K562 (cell line): Measurements from ENCODE around the gene OSGEP. TPM values are rescaled to one million over a fixed set of nuclear protein-coding genes. Genes with fewer than 3 reads are reported as not detected.
A peak's percentile ranks its signal among the peaks of the same experiment; 100 is the strongest.

ENCODE experiments used
- ATF6 ChIP-seq: sonication (generic); formaldehyde crosslinking; IDR thresholded peaks from 2 replicates; pipeline ENCODE4 v1.4.0; 2020; ENCODE audit warnings: mild to moderate bottlenecking, missing genetic modification reagents
- FOXO4 ChIP-seq: fragments of 450-650 bp; formaldehyde crosslinking; IDR thresholded peaks from 2 replicates; pipeline ENCODE4 v1.4.0; 2020; ENCODE audit warnings: mild to moderate bottlenecking, moderate library complexity
- GTF2F1 ChIP-seq: IDR thresholded peaks from 2 replicates; pipeline ENCODE4 v1.6.1; 2011; ENCODE audit warnings: low read depth, low read length, improper control_type of control experiment
- HMBOX1 ChIP-seq: sonication (generic); IDR thresholded peaks from 2 replicates; pipeline ENCODE4 v1.6.1; 2016
- NFRKB ChIP-seq: fragments of 450-650 bp; IDR thresholded peaks from 2 replicates; pipeline ENCODE4 v1.6.1; 2016; ENCODE audit warnings: low read depth
- PML ChIP-seq: IDR thresholded peaks from 2 replicates; pipeline ENCODE4 v1.6.1; 2012; ENCODE audit warnings: low read length, inconsistent platforms
- PRDM10 ChIP-seq: fragments of 450-650 bp; IDR thresholded peaks from 2 replicates; pipeline ENCODE4 v1.6.1; 2018; ENCODE audit not compliant: partially characterized antibody
- SMAD4 ChIP-seq: fragments of 250-450 bp; sonication (Bioruptor Pico); conservative IDR thresholded peaks from 2 replicates; pipeline ENCODE4 v1.8.0; 2021; ENCODE audit warnings: inconsistent platforms, mild to moderate bottlenecking, moderate library complexity
- U2AF1 ChIP-seq: fragments of 200-400 bp; formaldehyde crosslinking; optimal IDR thresholded peaks from 2 replicates; pipeline ENCODE3; 2017; ENCODE audit warnings: mild to moderate bottlenecking, low read depth, low read length, moderate library complexity
- YY1 ChIP-seq, 3 experiments: IDR thresholded peaks; 2 replicates each; pipeline ENCODE4 v1.6.1; 2011; ENCODE audit warnings: low read length in 2 of 3, mild to moderate bottlenecking in 2 of 3, moderate library complexity in 2 of 3, borderline replicate concordance in 1 of 3, control low read depth in 1 of 3, low read depth in 1 of 3; ENCODE audit not compliant: insufficient read depth in 3 of 3, insufficient replicate concordance in 2 of 3, control insufficient read depth in 1 of 3, insufficient read length in 1 of 3; ENCODE audit errors: extremely low read depth in 1 of 3
- polyA plus RNA-seq, 8 experiments: library from polyadenylated mRNA; depleted of rRNA in 4 of 8; stranded (reverse) in 5 of 8; unstranded in 3 of 8; fragments of >200 nt; fragmentation: Nextera tagmentation in 2 of 8; fragmentation: Illumina TruSeq in 1 of 8; extraction: Ambion mirVana in 2 of 8; extraction: Trizol in 1 of 8; gene quantifications; 2 replicates each; pipeline versions ENCODE4 v1.2.1 to v1.2.3, GENCODE V29; 2011 to 2014; ENCODE audit warnings: inconsistent platforms in 1 of 8, missing spikeins in 1 of 8
- total RNA-seq, 7 experiments: library from RNA; depleted of rRNA in 6 of 7; stranded (reverse); fragments of >200 nt in 6 of 7; fragmentation: Illumina TruSeq in 2 of 7; extraction: Trizol in 2 of 7; gene quantifications; 2 replicates each; pipeline versions ENCODE4 v1.2.1 to v1.2.3, GENCODE V29; 2011 to 2021; ENCODE audit warnings: low replicate concordance in 1 of 7
- TF ChIP-seq, protein P1 (sequence below): fragments of 250-450 bp; sonication (Bioruptor Pico); IDR thresholded peaks from 2 replicates; pipeline ENCODE4 v1.4.0; 2020; ENCODE audit warnings: mild to moderate bottlenecking, moderate library complexity
- TF ChIP-seq, protein P2 (sequence below): sonication (generic); formaldehyde crosslinking; IDR thresholded peaks from 2 replicates; pipeline ENCODE4 v1.8.1; 2023; ENCODE audit warnings: mild to moderate bottlenecking, missing genetic modification reagents

Gene OSGEP
- total and polyA plus RNA-seq, 9 of the 15 experiments (the other 6 are each of a cell fraction or from before 2014, with no cell fraction given) = 32.1 to 59.2 (median 44.1) TPM

DNA sequence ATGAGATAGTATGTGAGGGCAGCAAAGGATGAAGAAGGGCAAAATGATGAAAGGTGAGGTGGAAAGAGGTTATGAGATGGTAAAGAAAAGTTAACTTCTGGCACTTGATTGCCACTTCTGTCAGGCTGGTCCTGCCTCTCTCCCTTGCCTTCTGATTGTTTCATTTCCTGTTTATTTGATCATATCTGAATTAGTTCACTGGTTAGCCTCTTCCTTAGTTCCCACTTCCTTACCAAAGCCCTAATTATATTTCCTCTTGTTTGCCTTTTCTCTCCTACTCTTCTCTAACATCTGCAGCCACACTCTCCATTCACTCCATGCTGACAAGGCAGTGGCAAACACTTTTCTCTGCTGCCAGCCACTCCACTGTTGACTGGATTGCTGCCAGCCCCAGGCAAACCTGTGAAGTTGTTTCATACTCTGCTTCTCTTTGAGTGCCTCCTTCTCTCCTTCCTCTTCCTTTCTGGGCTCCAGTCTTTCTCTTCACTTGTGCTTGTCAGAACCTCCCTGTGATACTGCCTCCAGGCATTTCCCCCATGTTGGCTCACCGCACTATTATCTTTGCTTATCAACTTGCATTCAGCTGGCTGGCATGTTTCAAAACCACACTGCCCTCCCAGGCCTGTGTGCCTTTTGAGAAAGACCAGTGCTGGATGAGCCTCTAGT, 22.7 kb upstream of the OSGEP start (continued):
- TF ChIP-seq PML = no peak
- peak in 1 of 3 experiments; percentile 25 for TF ChIP-seq YY1 (IDR thresholded peaks at IDR 0.05; ENCODE audit: borderline replicate concordance in 1 of 3, control insufficient read depth in 1 of 3, extremely low read depth in 1 of 3, insufficient read depth in 3 of 3, insufficient read length in 1 of 3, insufficient replicate concordance in 2 of 3, low read depth in 1 of 3, low read length in 2 of 3)
- TF ChIP-seq FOXO4 (CRISPR knock-in tag) = no peak
- TF ChIP-seq SMAD4 (CRISPR knock-in tag) = no peak
- TF ChIP-seq HMBOX1 = peak; percentile 66
- TF ChIP-seq PRDM10 = no peak
- TF ChIP-seq, protein P1, sequence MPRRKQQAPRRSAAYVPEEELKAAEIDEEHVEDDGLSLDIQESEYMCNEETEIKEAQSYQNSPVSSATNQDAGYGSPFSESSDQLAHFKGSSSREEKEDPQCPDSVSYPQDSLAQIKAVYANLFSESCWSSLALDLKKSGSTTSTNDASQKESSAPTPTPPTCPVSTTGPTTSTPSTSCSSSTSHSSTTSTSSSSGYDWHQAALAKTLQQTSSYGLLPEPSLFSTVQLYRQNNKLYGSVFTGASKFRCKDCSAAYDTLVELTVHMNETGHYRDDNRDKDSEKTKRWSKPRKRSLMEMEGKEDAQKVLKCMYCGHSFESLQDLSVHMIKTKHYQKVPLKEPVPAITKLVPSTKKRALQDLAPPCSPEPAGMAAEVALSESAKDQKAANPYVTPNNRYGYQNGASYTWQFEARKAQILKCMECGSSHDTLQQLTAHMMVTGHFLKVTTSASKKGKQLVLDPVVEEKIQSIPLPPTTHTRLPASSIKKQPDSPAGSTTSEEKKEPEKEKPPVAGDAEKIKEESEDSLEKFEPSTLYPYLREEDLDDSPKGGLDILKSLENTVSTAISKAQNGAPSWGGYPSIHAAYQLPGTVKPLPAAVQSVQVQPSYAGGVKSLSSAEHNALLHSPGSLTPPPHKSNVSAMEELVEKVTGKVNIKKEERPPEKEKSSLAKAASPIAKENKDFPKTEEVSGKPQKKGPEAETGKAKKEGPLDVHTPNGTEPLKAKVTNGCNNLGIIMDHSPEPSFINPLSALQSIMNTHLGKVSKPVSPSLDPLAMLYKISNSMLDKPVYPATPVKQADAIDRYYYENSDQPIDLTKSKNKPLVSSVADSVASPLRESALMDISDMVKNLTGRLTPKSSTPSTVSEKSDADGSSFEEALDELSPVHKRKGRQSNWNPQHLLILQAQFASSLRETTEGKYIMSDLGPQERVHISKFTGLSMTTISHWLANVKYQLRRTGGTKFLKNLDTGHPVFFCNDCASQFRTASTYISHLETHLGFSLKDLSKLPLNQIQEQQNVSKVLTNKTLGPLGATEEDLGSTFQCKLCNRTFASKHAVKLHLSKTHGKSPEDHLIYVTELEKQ (CRISPR knock-in tag) = no peak
- TF ChIP-seq, protein P2, sequence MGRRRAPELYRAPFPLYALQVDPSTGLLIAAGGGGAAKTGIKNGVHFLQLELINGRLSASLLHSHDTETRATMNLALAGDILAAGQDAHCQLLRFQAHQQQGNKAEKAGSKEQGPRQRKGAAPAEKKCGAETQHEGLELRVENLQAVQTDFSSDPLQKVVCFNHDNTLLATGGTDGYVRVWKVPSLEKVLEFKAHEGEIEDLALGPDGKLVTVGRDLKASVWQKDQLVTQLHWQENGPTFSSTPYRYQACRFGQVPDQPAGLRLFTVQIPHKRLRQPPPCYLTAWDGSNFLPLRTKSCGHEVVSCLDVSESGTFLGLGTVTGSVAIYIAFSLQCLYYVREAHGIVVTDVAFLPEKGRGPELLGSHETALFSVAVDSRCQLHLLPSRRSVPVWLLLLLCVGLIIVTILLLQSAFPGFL (CRISPR knock-in tag) = no peak
- no peak for TF ChIP-seq U2AF1
- TF ChIP-seq NFRKB = 0 out of 2 replicates have a peak, but pooled peaks have one; percentile 41
- no peak for TF ChIP-seq GTF2F1
- TF ChIP-seq ATF6 (CRISPR knock-in tag) = no peak
